8988T (cell line): ENCODE data around the gene TBXAS1.
"Not testable (repeated sequence)": the region's sequence is repeated elsewhere in the genome, so short reads cannot be mapped to it uniquely, and the experiment has no call there.

Source experiments
- DNase-seq: peaks from one replicate; pipeline ENCODE4 v3.0.0; 2011

Gene TBXAS1

GRCh38 chr7:139916717-139917395 is 87.8 kb downstream of the TBXAS1 start:
- DNase-seq: no peak

DNA sequence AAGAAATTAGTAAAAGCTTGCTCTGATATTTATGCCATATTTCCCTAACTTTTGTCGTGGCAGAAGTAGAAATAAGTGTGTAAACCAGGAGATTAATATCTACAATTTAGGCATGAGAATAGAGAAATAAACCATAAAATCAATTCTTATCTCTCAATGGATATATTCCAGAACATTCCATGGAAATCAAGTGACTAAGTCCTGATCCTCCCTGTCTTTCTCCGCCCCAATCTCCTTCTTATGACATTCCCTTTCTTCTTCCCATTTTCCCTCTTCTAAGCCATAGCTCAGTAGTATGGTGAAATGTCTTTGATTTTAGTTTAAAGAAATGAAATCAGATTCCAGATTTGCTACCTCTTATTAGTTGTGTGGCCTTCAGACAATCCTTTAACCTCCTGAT is 88.8 kb downstream of the TBXAS1 start:
- DNase-seq: no peak

DNA sequence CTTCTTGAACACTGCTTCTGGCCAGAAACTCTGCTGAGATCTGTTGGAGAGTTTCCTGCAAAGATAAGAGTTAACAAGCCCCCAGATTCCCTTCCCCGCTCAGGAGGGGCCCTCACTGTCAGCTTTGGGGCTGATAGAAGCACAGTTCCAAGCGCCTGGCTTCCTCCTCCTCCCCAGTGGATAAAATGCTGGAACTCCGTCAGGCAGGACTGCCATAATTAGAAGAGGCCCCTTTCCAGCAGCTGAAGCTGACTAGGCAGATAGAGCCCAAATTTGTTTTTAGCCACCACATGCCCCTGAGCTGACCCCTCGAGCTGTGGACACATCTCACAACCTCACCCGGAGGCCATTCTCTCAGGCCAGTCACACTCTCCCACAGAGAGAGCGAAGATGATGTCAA is 89.4 kb downstream of the TBXAS1 start:
- no peak for DNase-seq

DNA sequence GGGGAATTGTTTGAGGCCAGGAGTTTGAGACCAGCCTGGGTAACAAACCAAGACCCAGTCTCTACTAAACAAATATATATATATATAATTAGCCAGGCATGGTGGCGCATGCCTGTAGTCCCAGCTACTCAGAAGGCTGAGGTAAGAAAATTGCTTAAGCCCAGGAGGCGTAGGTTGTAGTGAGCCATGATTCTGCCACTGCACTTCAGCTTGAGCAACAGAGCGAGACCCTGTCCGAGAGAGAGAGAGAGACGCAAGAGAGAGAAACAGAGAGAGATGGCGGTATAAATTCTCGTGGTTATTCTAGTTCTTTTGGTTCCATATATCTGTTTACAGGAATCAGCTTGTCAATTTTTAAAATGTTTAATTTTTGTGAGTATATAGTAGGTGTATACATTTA is 94.0 kb downstream of the TBXAS1 start:
- DNase-seq: no peak

DNA sequence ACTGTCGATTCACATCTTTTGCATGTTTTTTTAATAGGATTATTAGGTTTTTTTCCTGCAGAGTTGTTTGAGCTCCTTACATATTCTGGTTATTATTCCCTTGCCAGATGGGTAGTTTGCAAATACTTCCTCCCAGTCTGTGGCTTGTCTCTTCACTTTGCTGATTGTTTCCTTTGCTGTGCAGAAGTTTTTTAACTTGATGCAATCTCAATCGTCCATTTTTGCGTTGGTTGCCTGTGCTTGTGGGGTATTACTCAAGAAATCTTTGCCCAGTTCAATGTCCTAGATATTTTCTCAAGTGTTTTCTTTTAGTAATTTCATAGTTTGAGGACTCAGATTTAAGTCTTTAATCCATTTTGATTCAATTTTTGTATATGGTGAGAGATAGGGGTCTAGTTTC is 95.4 kb downstream of the TBXAS1 start:
- DNase-seq: no peak

DNA sequence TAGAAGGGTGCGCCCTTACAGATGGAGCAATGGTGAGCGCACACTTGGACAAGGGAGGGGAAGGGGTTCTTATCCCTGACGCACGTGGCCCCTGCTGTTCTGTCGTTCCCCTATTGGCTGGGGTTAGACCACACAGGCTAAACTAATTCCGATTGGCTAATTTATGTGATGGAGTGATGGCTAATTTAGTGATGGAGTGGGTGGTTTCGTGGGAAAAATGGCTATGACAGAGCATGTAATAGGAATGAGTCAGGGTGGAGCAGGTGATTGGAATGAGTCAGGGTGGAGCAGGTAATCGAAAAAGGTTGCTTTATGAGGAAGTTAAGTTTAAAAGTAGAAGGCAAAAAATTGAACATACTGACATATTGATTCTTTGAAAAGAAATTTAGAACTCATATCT is 100.2 kb downstream of the TBXAS1 start:
- DNase-seq: not testable (repeated sequence)

DNA sequence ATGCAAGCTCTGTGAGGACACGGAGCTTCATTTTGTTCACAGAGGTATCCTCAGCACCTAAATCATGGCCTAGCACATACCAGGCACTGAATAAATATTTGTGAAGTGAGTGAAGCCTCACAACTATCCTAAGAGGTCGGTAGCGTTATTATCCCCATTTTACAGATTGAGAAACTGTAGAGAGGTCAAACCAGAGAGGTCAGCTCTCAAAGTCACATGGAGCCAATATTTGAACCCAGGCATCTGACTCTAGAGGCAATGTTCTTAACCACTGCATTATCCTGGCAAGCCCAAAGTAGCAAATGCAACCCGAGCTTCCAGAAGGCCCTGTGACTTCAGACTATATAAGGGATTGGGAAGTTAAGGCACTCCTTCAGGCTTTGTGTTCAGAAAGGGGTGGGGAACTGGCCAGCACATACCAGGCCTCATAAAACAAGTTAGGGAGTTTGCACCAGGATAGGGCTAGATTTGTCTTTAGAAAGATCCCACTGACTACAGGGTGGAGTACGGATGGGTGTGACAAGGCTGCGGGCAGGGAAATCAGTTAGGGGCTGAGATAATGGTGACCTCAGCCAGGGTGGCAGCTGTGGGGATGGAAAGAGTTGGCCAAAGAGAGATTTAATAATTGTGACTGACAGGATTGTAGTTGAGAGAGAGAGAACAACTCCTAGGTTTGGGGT is 101.4 kb downstream of the TBXAS1 start:
- DNase-seq: no peak

GRCh38 chr7:139931190-139931934 is 102.3 kb downstream of the TBXAS1 start:
- DNase-seq: no peak

- no peak for DNase-seq
Measured at GRCh38 chr7:139932531-139932930, 103.5 kb downstream of the TBXAS1 start.

GRCh38 chr7:139936760-139937310 is 107.8 kb downstream of the TBXAS1 start:
- no peak for DNase-seq

GRCh38 chr7:139937715-139938114 is 108.7 kb downstream of the TBXAS1 start:
- no peak for DNase-seq

GRCh38 chr7:139940866-139941265 is 111.8 kb downstream of the TBXAS1 start:
- DNase-seq: no peak

DNA sequence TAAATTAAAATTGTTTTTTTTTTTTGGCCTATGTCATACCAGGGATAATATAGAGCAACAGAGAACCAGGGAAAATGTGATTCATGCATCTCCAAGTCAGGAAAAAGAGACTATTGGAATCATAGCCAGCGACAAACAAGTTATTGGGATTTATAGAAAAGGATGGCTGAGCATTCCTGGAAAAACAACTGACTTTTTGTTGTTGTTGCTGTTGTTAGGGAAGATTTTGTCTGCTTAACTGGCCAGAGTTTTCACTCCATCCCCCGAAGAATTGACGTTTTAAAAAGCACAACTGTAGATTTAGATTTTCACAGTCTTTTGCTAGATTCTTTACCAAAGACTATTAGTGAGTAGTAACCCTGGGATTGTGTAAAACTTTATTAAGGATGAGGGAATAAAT is 112.4 kb downstream of the TBXAS1 start:
- DNase-seq: no peak

DNA sequence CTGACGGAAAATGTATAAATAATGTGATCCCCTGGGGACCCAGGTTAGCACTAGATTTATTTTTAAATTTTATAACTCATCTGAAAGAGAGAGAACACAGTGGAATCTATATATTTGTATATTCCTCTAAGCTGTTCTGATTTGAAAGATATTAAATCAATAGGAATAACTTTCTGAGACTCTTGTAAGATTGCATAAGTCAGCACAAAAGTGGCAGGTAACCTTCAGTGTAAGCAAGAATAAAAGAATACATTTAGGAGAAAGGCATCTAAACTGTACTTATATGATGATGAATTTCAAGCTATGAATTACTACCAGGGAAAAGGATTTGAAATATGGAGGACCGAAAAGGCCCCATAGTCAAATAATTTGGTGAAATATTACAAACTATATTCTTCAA is 112.8 kb downstream of the TBXAS1 start:
- no peak for DNase-seq

- no peak for DNase-seq
Measured at GRCh38 chr7:139942636-139943035, 113.6 kb downstream of the TBXAS1 start.

- no peak for DNase-seq
Measured at GRCh38 chr7:139943401-139943800, 114.3 kb downstream of the TBXAS1 start.

- DNase-seq: no peak
Measured at GRCh38 chr7:139944248-139944647, 115.2 kb downstream of the TBXAS1 start.

GRCh38 chr7:139946533-139946932 is 117.5 kb downstream of the TBXAS1 start:
- DNase-seq: no peak

GRCh38 chr7:139947021-139947420 is 118.0 kb downstream of the TBXAS1 start:
- no peak for DNase-seq

- DNase-seq: no peak
Measured at GRCh38 chr7:139948167-139948566, 119.1 kb downstream of the TBXAS1 start.

DNA sequence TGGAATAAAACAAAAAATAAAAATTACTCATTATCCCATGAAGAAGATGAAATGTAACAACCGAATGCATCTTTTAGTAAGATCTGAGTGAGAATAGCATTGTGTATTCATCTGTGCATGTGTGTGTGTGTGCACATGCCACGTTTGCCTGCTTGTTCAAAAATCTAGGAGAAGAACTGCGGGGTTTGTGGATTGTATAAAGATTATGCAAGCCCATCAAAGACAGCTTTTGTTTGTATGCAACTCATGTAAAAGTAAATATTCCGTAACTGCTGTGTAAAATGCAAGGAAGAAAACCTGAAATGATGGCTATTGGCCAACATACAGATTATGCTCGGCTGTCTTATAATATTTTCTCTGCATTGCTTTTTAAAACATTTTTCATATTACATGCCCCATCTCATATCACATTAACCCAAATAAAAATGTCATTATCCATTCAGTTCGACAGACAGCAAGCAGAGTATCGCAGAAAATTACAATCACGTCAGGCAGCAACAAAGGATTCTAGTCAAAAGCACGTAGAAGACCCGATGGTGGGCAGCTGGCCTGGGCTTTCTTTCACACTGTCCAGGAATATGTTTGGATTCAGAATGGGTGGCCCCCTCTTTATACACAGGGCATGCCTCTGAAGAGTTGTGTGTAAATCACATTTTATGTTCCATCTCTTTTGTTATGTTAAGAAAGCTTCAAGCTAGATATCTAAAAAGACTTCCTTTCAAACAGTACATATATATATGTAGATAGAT is 119.7 kb downstream of the TBXAS1 start:
- no peak for DNase-seq

DNA sequence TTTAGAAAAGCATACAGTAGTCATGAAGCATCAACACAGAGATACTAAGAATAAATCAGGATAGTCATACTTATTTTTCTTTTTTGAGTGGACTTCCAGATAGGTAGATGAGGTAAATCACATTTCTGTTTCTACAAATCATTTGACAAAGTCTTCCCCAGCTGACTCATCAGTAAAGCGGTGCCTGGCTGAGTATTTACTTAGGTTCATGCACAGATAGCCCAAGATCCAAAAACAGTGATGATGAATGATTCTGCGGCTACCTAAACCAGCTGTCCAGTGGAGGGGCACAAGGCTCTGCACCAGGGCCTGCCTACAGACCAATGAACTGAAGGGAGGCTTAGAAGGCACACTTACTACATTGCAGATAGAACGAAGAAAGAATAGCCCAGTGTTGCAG is 120.6 kb downstream of the TBXAS1 start:
- DNase-seq: no peak

DNA sequence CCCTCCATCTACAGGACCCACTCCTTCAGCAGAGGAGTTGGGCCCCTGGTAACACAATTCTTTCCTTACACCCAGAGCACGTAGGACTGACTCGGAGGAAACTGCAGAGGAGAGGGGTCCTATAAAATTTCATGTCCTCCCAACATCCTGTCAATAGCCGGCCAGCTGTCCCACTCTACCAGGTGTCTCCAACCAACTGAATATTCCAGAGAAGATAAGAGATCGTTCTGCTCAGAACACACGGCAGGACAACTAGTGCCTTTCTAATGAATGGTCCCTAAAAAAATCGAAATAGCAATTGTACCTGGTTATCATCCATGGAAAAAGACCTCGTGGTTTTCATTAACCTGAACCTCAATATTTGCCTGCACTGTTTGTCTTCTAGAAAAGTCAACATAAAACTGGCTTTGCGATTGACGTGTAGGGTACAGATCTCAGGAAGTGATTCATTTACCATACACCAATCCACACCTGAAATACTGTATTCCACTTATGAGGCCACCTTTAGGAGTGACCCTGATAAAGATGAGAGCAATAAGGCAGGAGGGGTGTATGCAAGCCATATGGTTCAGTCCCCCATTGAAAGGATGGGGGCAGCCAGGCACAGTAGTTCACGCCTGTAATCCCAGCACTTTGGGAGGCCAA is 121.9 kb downstream of the TBXAS1 start:
- DNase-seq: no peak
